A549 (cell line): ENCODE data around the gene RHOT2. TPM values are rescaled to one million over a fixed set of nuclear protein-coding genes. Genes with fewer than 3 reads are reported as not detected.

Experiments
- ATAC-seq, 2 experiments: fragments of 200-7000 bp in 1 of 2; fragments of >200 bp in 1 of 2; cut with Nextera tagmentation in 1 of 2; cut with Tn5 transposase in 1 of 2; 3 replicates each; pipeline versions ENCODE4 v1.8.0 to v1.9.1; 2018 to 2020; ENCODE audit warnings: mild to moderate bottlenecking in 1 of 2, moderate library complexity in 1 of 2
- CTCF ChIA-PET: fragments of 300-600 bp; sonication (Branson Sonifier 250); formaldehyde crosslinking; extraction: SDS; loops from one replicate; lab custom pipeline; 2021; ENCODE audit warnings: antibody characterized with exemption, inconsistent platforms; lab: Yijun Ruan, JAX
- POLR2A ChIA-PET: fragments of 350-600 bp; formaldehyde crosslinking; extraction: SDS; loops from one replicate; lab custom pipeline; 2021; ENCODE audit warnings: antibody characterized with exemption, inconsistent platforms; lab: Yijun Ruan, JAX
- DNase-seq, 2 experiments: peaks; one replicate each; pipeline versions ENCODE4 v3.0.0 to v3.0.0-alpha.2; 2011 to 2016; ENCODE audit warnings: low read depth in 1 of 2, low spot score in 1 of 2
- FAIRE-seq: peaks from 2 replicates; lab custom pipeline; 2011; peaks lifted over from hg19 to GRCh38; lab: Jason Lieb, UNC
- H3K27ac ChIP-seq, 2 experiments: fragments of >200 bp; sonication (Bioruptor Twin); formaldehyde crosslinking; 3 replicates each; pipeline ENCODE4 v1.5.1; 2016 to 2017
- H3K4me1 ChIP-seq: fragments of >200 bp; sonication (Bioruptor Twin); formaldehyde crosslinking; 3 replicates; pipeline ENCODE4 v1.6.1; 2016
- H3K4me2 ChIP-seq: fragments of >200 bp; sonication (Bioruptor Twin); formaldehyde crosslinking; 3 replicates; pipeline ENCODE4 v1.6.1; 2016
- H3K4me3 ChIP-seq: fragments of >200 bp; sonication (Bioruptor Twin); formaldehyde crosslinking; 3 replicates; pipeline ENCODE4 v1.5.1; 2016
- H3K9me3 ChIP-seq: fragments of >200 bp; sonication (Bioruptor Twin); formaldehyde crosslinking; 3 replicates; pipeline ENCODE4 v1.6.1; 2016
- CEBPB ChIP-seq, 2 experiments: fragments of >200 bp in 1 of 2; sonication (Bioruptor Twin) in 1 of 2; formaldehyde crosslinking in 1 of 2; IDR thresholded peaks; 2 replicates each; pipeline ENCODE4 v1.6.1; 2012 to 2016
- CHD2 ChIP-seq: fragments of 150-350 bp; IDR thresholded peaks from 2 replicates; pipeline ENCODE4 v1.6.1; 2014; ENCODE audit warnings: low read length; ENCODE audit not compliant: partially characterized antibody
- CHD4 ChIP-seq: fragments of 200-600 bp; sonication (generic); IDR thresholded peaks from 2 replicates; pipeline ENCODE4 v1.6.1; 2016; ENCODE audit warnings: antibody characterized with exemption, mild to moderate bottlenecking, borderline replicate concordance
- EP300 ChIP-seq, 2 experiments: fragments of >200 bp; sonication (Bioruptor Twin); formaldehyde crosslinking; IDR thresholded peaks; 2 replicates in 1 of 2; 3 replicates in 1 of 2; pipeline ENCODE4 v1.6.1; 2016 to 2017
- GATA3 ChIP-seq: IDR thresholded peaks from 2 replicates; pipeline ENCODE4 v1.6.1; 2012; ENCODE audit warnings: borderline replicate concordance
- HEYL ChIP-seq: fragments of 250-450 bp; sonication (Bioruptor Pico); IDR thresholded peaks from 2 replicates; pipeline ENCODE4 v1.8.0; 2021; ENCODE audit warnings: mild to moderate bottlenecking, moderate library complexity
- KDM5A ChIP-seq: fragments of 200-600 bp; sonication (generic); IDR thresholded peaks from 2 replicates; pipeline ENCODE4 v1.6.1; 2016; ENCODE audit warnings: antibody characterized with exemption, mild to moderate bottlenecking
- MAFK ChIP-seq: fragments of 450-650 bp; IDR thresholded peaks from 2 replicates; pipeline ENCODE4 v1.6.1; 2014; ENCODE audit not compliant: partially characterized antibody
- MAZ ChIP-seq: fragments of 150-350 bp; IDR thresholded peaks from 2 replicates; pipeline ENCODE4 v1.6.1; 2014; ENCODE audit warnings: antibody characterized with exemption, low read depth, low read length, borderline replicate concordance
- PBX3 ChIP-seq: IDR thresholded peaks from 2 replicates; pipeline ENCODE4 v1.6.1; 2012
- POLR2A ChIP-seq: IDR thresholded peaks from 2 replicates; pipeline ENCODE4 v1.6.1; 2012; ENCODE audit warnings: mild to moderate bottlenecking, low read length
- POLR2AphosphoS2 ChIP-seq: conservative IDR thresholded peaks from 2 replicates; pipeline ENCODE4 v1.6.1; 2012; ENCODE audit warnings: low read length, improper control_type of control experiment, inconsistent platforms
- RCOR1 ChIP-seq: fragments of 150-350 bp; IDR thresholded peaks from 2 replicates; pipeline ENCODE4 v1.6.1; 2014; ENCODE audit warnings: antibody characterized with exemption, low read length, low read depth
- REST ChIP-seq: fragments of 200-600 bp; sonication (generic); IDR thresholded peaks from 2 replicates; pipeline ENCODE4 v1.6.1; 2016; ENCODE audit warnings: antibody characterized with exemption, mild to moderate bottlenecking, moderate library complexity
- RNF2 ChIP-seq: fragments of 200-600 bp; sonication (generic); IDR thresholded peaks from 2 replicates; pipeline ENCODE4 v1.6.1; 2016; ENCODE audit warnings: low read depth, mild to moderate bottlenecking, antibody characterized with exemption, moderate library complexity, borderline replicate concordance
- SREBF2 ChIP-seq: fragments of 450-650 bp; IDR thresholded peaks from 2 replicates; pipeline ENCODE4 v1.6.1; 2014; ENCODE audit warnings: mild to moderate bottlenecking, moderate library complexity
- TFCP2L1 ChIP-seq: fragments of 250-450 bp; sonication (Bioruptor Pico); IDR thresholded peaks from 2 replicates; pipeline ENCODE4 v1.5.0; 2021; ENCODE audit warnings: mild to moderate bottlenecking
- TP53 ChIP-seq: fragments of 250-450 bp; sonication (Bioruptor Pico); IDR thresholded peaks from 2 replicates; pipeline ENCODE4 v1.5.0; 2021; ENCODE audit warnings: mild to moderate bottlenecking, moderate library complexity
- ZC3H11A ChIP-seq: fragments of 450-650 bp; IDR thresholded peaks from 2 replicates; pipeline ENCODE4 v1.6.1; 2014; ENCODE audit warnings: antibody characterized with exemption, mild to moderate bottlenecking
- ZFP36 ChIP-seq: fragments of 450-650 bp; IDR thresholded peaks from 2 replicates; pipeline ENCODE4 v1.6.1; 2014; ENCODE audit warnings: borderline replicate concordance; ENCODE audit not compliant: partially characterized antibody
- ZSCAN20 ChIP-seq: fragments of 250-450 bp; sonication (Bioruptor Pico); IDR thresholded peaks from 2 replicates; pipeline ENCODE4 v1.8.0; 2022; ENCODE audit warnings: mild to moderate bottlenecking, moderate library complexity
- WGBS: methylation state at CpG from one replicate; pipeline ENCODE4 v1.1.6; 2017; ENCODE audit errors: missing lambda C conversion rate; 5-methylcytosine and 5-hydroxymethylcytosine counted together
- polyA plus RNA-seq, 4 experiments: library from polyadenylated mRNA; depleted of rRNA in 3 of 4; stranded (reverse); fragments of >200 nt; fragmentation: RNase III in 1 of 4; extraction: RNeasy Plus Mini Kit Qiagen cat#74134 plus additional on column Dnase treatment in 1 of 4; gene quantifications; 2 replicates in 3 of 4; 3 replicates in 1 of 4; pipeline ENCODE4 v1.2.3, GENCODE V29; 2011 to 2017
- TF ChIP-seq, protein P1 (sequence below): fragments of >200 bp; sonication (Bioruptor Twin); formaldehyde crosslinking; IDR thresholded peaks from 2 replicates; pipeline ENCODE4 v1.6.1; 2016

The RHOT2 gene
- polyA plus RNA-seq, 2 of the 4 experiments (the other 2 are of a cell fraction) = 38.0 to 83.1 TPM

- TF ChIP-seq EP300 (IDR thresholded peaks at IDR 0.05) = no peak
Observed at GRCh38 chr16:693364-693763, 25.4 kb downstream of the RHOT2 start (continued).

GRCh38 chr16:693766-694165 is 25.8 kb downstream of the RHOT2 start:
- H3K4me3 ChIP-seq = no peak overlapping the region
- POLR2A ChIA-PET = no interaction called here
- no peak overlapping the region for H3K27ac ChIP-seq
- TF ChIP-seq MAZ (no peak), ZC3H11A (no peak), RNF2 (no peak), HEYL (CRISPR knock-in tag) (no peak), EP300 (IDR thresholded peaks at IDR 0.05) (no peak), GATA3 (no peak), REST (no peak)
- FAIRE-seq (no peak), DNase-seq (no peak), ATAC-seq (no peak)
- H3K9me3 ChIP-seq = no peaks in the 10 kb centered on the region
- CTCF ChIA-PET = interaction anchor here (1.8 to 2.3 kb wide), 3 partner anchors 17 to 22 kb away, joined by 5 to 13 read pairs (median 5); no protein-coding TSS in a partner anchor
- peaks cover 25% of the 10 kb centered on the region; the same call in 2 of the 3 replicates for H3K4me1 ChIP-seq
- peak overlapping the region; percentile 91 for H3K4me2 ChIP-seq
- 88% methylated on average over 17 of the region's 37 CpGs for WGBS

DNA sequence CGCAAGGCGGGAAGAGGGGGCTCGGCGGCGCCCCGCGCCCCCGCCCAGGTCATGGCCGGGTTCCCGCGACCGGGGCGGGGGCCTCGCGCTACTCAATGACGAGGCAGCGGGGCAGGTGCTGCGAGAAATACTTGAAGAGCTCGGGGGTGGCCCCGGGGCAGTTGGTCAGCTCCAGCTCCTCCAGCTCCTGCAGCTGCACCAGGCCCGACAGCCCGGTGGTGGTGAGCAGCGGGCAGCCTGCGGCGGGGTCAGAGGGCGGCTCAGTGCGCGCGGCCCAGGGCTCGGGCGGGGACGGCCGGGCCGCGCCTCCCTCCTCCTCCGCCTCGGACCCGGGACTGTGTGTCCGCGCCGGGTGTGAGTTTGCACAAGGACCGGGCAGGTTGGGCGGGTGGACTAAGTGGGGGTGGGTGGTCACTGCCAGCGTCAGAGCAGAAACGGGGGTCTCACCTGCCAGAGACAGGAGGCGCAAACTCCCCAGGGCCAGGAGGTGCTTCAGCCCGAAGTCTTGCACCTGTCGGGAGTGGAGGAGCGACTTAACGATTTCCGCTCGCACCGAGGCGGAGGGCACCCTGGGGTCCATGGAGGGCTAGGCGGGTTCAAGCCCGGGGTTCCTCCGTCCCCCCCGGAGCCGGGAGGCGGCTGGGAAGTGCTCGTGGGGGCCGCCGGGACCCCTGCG is 26.4 kb downstream of the RHOT2 start:
- no peak for FAIRE-seq
- DNase-seq = no peak
- Histone ChIP-seq H3K4me1 (peaks cover 22% of the 10 kb centered on the region; the same call in 2 of the 3 replicates), H3K4me3 (peak overlapping the region; percentile 37), H3K27ac (peak overlapping the region in 1 of 2 experiments; percentile 76; a peak in 3 of 6 replicates), H3K4me2 (peak overlapping the region; percentile 91), H3K9me3 (no peaks in the 10 kb centered on the region)
- ChIA-PET POLR2A (no interaction called here), CTCF (interaction anchor here (1.0 to 2.1 kb wide), 4 partner anchors 13 to 91 kb away, joined by 4 to 5 read pairs (median 4); no protein-coding TSS in a partner anchor)
- no peak for ATAC-seq
- 22% methylated on average over 20 of the region's 64 CpGs for WGBS
- no peak for TF ChIP-seq PBX3
- TF ChIP-seq ZSCAN20 (CRISPR knock-in tag) = no peak
- TF ChIP-seq KDM5A = no peak
- no peak for TF ChIP-seq ZFP36
- TF ChIP-seq RNF2 = no peak
- TF ChIP-seq POLR2A = no peak
- TF ChIP-seq RCOR1 = no peak
- TF ChIP-seq CEBPB (IDR thresholded peaks at IDR 0.05) = no peak
- TF ChIP-seq HEYL (CRISPR knock-in tag) = no peak
- TF ChIP-seq ZC3H11A = no peak

DNA sequence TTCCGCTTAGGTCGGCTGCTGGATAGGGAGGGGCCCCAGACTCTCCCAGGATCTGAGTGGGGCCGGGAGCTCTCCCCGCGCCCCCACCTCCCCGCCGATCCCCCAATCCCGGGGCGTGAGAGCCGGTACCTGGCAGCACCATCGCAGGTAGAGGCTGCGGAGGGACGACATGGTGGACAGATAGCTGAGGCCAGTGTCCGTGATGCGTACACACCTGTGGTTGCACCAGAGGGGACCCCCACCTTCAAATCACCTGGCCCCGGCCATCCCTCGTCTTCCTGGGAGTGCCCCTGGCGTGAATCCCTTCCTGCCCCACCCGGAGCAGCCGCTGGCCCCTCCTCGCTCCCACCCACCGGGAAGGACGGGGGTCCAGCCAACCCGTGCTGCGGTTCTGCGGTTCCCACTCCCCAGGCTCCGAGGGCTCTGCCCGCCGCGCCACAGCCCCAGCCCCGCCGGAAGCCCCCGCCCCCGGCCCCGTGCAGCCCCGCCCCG is 27.0 kb downstream of the RHOT2 start:
- no peak for DNase-seq
- Histone ChIP-seq H3K9me3 (no peaks in the 10 kb centered on the region), H3K4me3 (peak overlapping the region; percentile 37), H3K27ac (peak overlapping the region in 1 of 2 experiments; percentile 76; a peak in 4 of 6 replicates), H3K4me1 (peaks cover 18% of the 10 kb centered on the region; the same call in 2 of the 3 replicates), H3K4me2 (peak overlapping the region; percentile 91)
- TF ChIP-seq MAFK = no peak
- TF ChIP-seq GATA3 = no peak
- no peak for TF ChIP-seq ZC3H11A
- TF ChIP-seq POLR2AphosphoS2 = no peak
- no peak for TF ChIP-seq KDM5A
- no peak for TF ChIP-seq SREBF2
- no peak for TF ChIP-seq CHD4
- no peak for TF ChIP-seq CHD2
- TF ChIP-seq ZFP36 = no peak
- TF ChIP-seq POLR2A = no peak
- no peak for TF ChIP-seq RCOR1
- TF ChIP-seq, protein P1, sequence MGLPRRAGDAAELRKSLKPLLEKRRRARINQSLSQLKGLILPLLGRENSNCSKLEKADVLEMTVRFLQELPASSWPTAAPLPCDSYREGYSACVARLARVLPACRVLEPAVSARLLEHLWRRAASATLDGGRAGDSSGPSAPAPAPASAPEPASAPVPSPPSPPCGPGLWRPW = no peak
- TF ChIP-seq TFCP2L1 (CRISPR knock-in tag) = no peak
- TF ChIP-seq TP53 (CRISPR knock-in tag) = no peak
- ChIA-PET CTCF (interaction anchor here (1.0 to 2.5 kb wide), 8 partner anchors 9 to 90 kb away, joined by 3 to 25 read pairs (median 5); no protein-coding TSS in a partner anchor), POLR2A (interaction anchor here (1.1 to 1.6 kb wide), 4 partner anchors 9 to 26 kb away, joined by 3 to 7 read pairs (median 6); partner anchors contain the start of gene ANTKMT)
- no peak for ATAC-seq
- 11% methylated on average over 9 of the region's 37 CpGs for WGBS
- no peak for FAIRE-seq
